Activated T-helper 1 cell treated with anti-CD3 and anti-CD28 coated beads, Interleukin-12 subunit alpha, Interleukin-12 subunit beta, Interleukin-2, Interleukin-4 antibody, amounts not matched to agents 30 ng/mL and 10 ng/mL and 1 ng/mL, durations not matched to agents 14 hours and 24 hours and 36 hours (primary cell): ENCODE data around the gene KIF5C. TPM values are rescaled to one million over a fixed set of nuclear protein-coding genes. Genes with fewer than 3 reads are reported as not detected.

Experiments
- DNase-seq: peaks from one replicate; pipeline ENCODE4 v3.0.0; 2021; ENCODE audit warnings: low spot score
- H3K27ac Mint-ChIP-seq: one replicate; pipeline ENCODE4 v1.8.0; 2021; ENCODE audit warnings: mild to moderate bottlenecking, mixed read lengths
- H3K27me3 Mint-ChIP-seq: one replicate; pipeline ENCODE4 v1.8.0; 2022; ENCODE audit warnings: mild to moderate bottlenecking, moderate library complexity, mixed read lengths; ENCODE audit not compliant: insufficient read depth
- H3K36me3 Mint-ChIP-seq: one replicate; pipeline ENCODE4 v1.8.0; 2021; ENCODE audit warnings: low read depth, mixed read lengths
- H3K4me1 Mint-ChIP-seq: one replicate; pipeline ENCODE4 v1.8.0; 2021; ENCODE audit warnings: low read depth, mixed read lengths
- H3K4me3 Mint-ChIP-seq: one replicate; pipeline ENCODE4 v1.8.0; 2021; ENCODE audit warnings: mild to moderate bottlenecking, moderate library complexity, mixed read lengths
- H3K9me3 Mint-ChIP-seq: one replicate; pipeline ENCODE4 v1.8.0; 2021; ENCODE audit warnings: mixed read lengths
- intact Hi-C: fragments of 100-400 bp; cut with micrococcal nuclease; formaldehyde crosslinking; loops from one replicate; pipeline ENCODE4 v1.15.1; 2024
- total RNA-seq: library from RNA; stranded (reverse); gene quantifications from 2 replicates; pipeline ENCODE4 v1.2.3, GENCODE V29; 2022

Gene KIF5C
- total RNA-seq, 1 donor from 2014 or later, result 17.9 TPM

- Mint-ChIP-seq H3K4me1 (peaks cover 9% of the 10 kb centered on the region), H3K27ac (no peak overlapping the region), H3K27me3 (no peaks in the 10 kb centered on the region), H3K4me3 (no peak overlapping the region), H3K9me3 (peaks cover 19% of the 10 kb centered on the region), H3K36me3 (peaks cover 5% of the 10 kb centered on the region)
- no peak for DNase-seq
- intact Hi-C loops, result no loop called here
These were observed 21.1 kb downstream of the KIF5C start for GRCh38 chr2:148896136-148896535.

DNA sequence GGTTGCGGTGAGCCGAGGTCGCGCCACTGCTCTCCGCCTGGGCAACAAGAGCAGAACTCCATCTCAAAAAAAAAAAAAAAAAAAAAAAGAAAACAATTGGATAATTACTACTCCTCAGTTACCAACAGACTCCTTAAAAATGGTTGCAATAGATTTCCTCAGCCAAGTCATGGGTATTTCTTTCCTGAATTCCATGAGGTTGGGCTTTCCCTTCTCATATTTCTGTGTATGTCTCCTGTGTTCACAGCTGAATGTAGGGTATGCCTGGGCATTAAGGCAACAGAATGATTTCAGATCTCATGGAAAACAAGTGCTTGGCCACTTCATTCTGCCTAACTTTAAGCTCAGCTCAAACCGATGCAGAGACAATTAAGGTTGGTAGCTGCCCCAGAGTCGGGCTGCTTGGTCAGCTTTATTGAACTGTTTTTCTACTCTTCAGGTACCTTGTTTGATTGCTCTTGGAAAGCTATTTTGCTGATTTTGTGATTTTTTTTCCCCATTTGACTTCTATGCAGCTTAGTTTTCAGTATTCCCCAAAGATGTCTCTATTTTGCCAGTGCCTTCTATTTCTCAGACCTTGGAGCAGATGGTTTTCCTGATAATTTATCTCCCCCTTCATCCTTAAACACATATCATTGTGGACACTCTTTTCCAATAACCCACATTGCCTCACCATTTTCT is 24.8 kb downstream of the KIF5C start:
- Mint-ChIP-seq H3K36me3 (no peaks in the 10 kb centered on the region), H3K4me1 (no peaks in the 10 kb centered on the region), H3K27ac (no peak overlapping the region), H3K4me3 (no peak overlapping the region), H3K27me3 (no peaks in the 10 kb centered on the region), H3K9me3 (no peaks in the 10 kb centered on the region)
- no peak for DNase-seq
- intact Hi-C loops, result no loop called here

GRCh38 chr2:148900350-148900837 is 25.4 kb downstream of the KIF5C start:
- Mint-ChIP-seq H3K27ac (no peak overlapping the region), H3K9me3 (no peaks in the 10 kb centered on the region), H3K27me3 (no peaks in the 10 kb centered on the region), H3K36me3 (no peaks in the 10 kb centered on the region), H3K4me3 (no peak overlapping the region), H3K4me1 (no peaks in the 10 kb centered on the region)
- intact Hi-C loops, result no loop called here
- no peak for DNase-seq

- Mint-ChIP-seq H3K27ac (no peak overlapping the region), H3K9me3 (no peaks in the 10 kb centered on the region), H3K27me3 (no peaks in the 10 kb centered on the region), H3K4me1 (no peaks in the 10 kb centered on the region), H3K36me3 (no peaks in the 10 kb centered on the region), H3K4me3 (no peak overlapping the region)
- intact Hi-C loops, result no loop called here
- DNase-seq, result no peak
These were observed 26.1 kb downstream of the KIF5C start for GRCh38 chr2:148901142-148901541.

DNA sequence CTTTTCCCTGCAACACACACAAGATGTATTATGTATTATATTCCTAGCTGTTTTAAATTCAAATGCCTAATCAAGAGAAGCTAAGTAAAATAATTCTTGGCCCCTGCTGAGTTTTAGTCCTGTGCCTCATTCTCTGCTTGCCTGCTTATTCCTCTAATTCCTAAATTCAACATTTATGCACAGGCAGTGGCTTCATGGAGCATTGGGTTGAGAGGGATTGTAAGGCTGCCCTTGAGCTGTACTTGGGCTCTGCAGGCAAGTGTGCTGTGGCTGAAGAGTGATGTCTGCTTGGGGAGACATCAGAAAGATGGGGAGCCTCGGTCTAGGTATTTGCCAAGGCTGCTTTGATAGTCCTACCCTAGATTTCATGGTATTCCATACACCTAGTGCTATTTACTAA is 27.8 kb downstream of the KIF5C start:
- H3K27me3 Mint-ChIP-seq, result no peaks in the 10 kb centered on the region
- no peaks in the 10 kb centered on the region for H3K4me1 Mint-ChIP-seq
- no peaks in the 10 kb centered on the region for H3K36me3 Mint-ChIP-seq
- no peak overlapping the region for H3K27ac Mint-ChIP-seq
- no peaks in the 10 kb centered on the region for H3K9me3 Mint-ChIP-seq
- intact Hi-C loops, result no loop called here
- H3K4me3 Mint-ChIP-seq, result no peak overlapping the region
- DNase-seq, result no peak

DNA sequence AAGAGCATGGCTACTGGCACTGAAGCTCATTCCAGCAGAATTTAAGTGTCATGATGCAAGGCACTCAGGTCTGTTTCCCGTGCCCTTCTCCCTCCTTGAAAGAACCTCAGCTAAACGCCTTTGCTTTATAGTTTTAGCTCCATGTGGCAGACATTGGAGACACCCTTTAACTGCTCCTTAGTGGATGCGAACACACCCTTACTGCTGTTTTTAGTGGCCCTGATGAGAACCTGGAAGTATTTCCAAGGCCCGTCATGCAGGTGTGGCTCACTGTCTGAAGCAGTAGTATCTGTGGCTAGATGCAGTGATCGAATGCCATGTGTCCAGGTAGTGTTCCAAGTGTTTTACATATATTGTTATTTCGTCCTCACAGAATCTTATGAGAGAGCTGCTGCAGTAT is 28.3 kb downstream of the KIF5C start:
- Mint-ChIP-seq H3K27ac (no peak overlapping the region), H3K4me1 (no peaks in the 10 kb centered on the region), H3K27me3 (no peaks in the 10 kb centered on the region), H3K36me3 (no peaks in the 10 kb centered on the region), H3K9me3 (no peaks in the 10 kb centered on the region), H3K4me3 (no peak overlapping the region)
- DNase-seq, result no peak
- intact Hi-C loops, result no loop called here

DNA sequence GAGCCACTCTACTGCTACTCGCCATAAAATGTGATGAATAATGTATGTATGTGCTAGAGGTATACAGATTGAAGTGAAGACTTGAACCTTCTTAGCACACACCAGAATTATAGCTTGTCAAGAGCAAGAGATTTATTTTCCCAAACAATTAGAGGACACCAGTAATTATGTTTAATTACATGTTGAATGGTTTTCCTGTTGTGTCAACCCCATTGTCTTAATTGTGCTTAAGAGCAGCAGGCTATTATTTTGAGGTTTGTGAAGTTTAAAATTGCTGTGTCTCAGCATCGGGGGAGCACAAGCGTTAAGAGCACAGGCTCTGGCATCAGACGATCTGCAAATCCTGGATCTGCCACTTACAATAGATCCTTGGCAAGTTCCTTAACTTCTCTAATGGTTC is 29.0 kb downstream of the KIF5C start:
- Mint-ChIP-seq H3K27ac (no peak overlapping the region), H3K9me3 (no peaks in the 10 kb centered on the region), H3K4me1 (no peaks in the 10 kb centered on the region), H3K4me3 (no peak overlapping the region), H3K36me3 (no peaks in the 10 kb centered on the region), H3K27me3 (no peaks in the 10 kb centered on the region)
- DNase-seq, result no peak
- intact Hi-C loops, result no loop called here

GRCh38 chr2:148906124-148906523 is 31.1 kb downstream of the KIF5C start:
- H3K4me3 Mint-ChIP-seq, result no peak overlapping the region
- no peaks in the 10 kb centered on the region for H3K27me3 Mint-ChIP-seq
- H3K36me3 Mint-ChIP-seq, result no peaks in the 10 kb centered on the region
- no peak overlapping the region for H3K27ac Mint-ChIP-seq
- no peak for DNase-seq
- intact Hi-C loops, result no loop called here
- H3K4me1 Mint-ChIP-seq, result no peaks in the 10 kb centered on the region
- no peaks in the 10 kb centered on the region for H3K9me3 Mint-ChIP-seq

DNA sequence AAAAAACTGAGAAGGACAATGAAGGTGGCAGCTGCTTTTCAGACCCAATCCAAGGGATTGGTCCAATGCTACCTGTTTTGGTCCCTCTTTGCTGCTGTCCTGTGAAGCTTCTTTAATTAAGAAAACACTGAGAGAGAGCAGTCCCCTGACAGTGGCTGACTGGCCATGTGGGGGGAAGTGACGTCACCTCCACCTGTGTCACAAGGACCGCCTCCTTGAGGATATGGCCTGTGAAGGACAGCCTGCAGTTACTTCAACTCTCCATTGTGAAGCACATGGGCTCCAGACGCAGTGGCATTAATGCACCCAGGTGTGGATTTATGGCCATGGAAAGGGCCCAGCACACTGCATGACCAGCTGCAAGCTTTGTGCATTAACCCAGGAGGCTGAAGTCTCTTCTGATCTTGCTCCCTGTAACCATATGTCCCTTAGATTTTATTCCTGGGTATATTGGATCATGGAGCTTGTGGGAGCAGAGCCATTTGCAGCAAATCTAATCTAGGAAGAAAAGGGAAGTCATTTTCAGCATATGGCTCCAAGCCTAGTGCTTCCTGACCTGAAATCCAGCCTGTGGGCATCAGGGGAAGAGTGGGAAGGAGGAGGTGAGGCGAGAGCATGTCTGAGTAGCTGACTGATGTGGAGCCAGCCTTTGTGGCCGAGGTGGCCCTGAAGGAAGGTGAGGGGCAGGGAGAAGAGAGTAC is 32.2 kb downstream of the KIF5C start:
- Mint-ChIP-seq H3K36me3 (no peaks in the 10 kb centered on the region), H3K27me3 (peaks cover 2% of the 10 kb centered on the region), H3K9me3 (no peaks in the 10 kb centered on the region), H3K27ac (no peak overlapping the region), H3K4me1 (no peaks in the 10 kb centered on the region), H3K4me3 (no peak overlapping the region)
- intact Hi-C loops, result no loop called here
- no peak for DNase-seq

DNA sequence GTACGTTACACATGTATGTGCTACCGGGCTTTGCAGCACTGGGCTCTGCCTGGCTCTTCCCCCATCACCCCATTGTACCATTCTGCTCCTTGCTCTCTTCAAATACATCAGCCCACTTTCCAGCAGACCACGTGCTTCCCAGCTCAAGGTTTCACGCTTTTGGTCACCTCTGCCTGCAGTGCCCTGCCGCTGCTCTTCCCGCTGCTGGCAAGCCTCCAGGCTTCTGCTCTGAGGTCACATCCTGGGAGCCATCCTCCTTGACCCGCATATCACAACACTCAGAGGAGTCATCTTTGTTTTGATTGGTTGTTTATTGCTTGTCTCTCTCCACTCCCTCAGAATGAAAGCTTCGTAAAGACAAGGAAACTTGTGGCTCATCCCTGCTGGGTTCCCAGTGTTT is 34.1 kb downstream of the KIF5C start:
- Mint-ChIP-seq H3K36me3 (no peaks in the 10 kb centered on the region), H3K9me3 (no peaks in the 10 kb centered on the region), H3K4me1 (no peaks in the 10 kb centered on the region), H3K27me3 (peaks cover 2% of the 10 kb centered on the region), H3K4me3 (no peak overlapping the region), H3K27ac (no peak overlapping the region)
- intact Hi-C loops, result no loop called here
- no peak for DNase-seq

GRCh38 chr2:148913061-148913460 is 38.0 kb downstream of the KIF5C start:
- DNase-seq, result no peak
- H3K27me3 Mint-ChIP-seq, result peaks cover 2% of the 10 kb centered on the region
- intact Hi-C loops, result no loop called here
- peaks cover 3% of the 10 kb centered on the region for H3K9me3 Mint-ChIP-seq
- H3K4me1 Mint-ChIP-seq, result peaks cover 10% of the 10 kb centered on the region
- peaks cover 4% of the 10 kb centered on the region for H3K36me3 Mint-ChIP-seq
- no peak overlapping the region for H3K27ac Mint-ChIP-seq
- H3K4me3 Mint-ChIP-seq, result no peak overlapping the region

DNA sequence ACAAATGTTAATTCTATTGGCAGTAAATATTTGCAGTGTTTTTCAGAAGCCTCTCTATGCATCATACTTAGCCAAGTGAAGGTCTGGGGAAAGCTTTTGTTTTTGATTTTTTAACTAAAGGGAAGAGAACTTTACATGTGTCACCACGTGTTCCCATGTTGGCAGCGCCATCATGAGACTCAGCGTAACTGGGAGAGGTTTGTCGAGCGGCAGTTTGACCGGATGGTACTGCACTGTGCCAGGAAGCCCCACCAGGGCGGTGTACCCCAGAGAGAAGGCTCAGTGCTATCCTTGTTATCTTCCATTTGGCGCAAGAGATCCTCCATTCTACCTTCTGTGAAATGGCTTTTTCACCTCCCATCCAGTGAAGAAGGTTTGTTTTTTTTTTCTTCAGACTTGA is 38.5 kb downstream of the KIF5C start:
- intact Hi-C loops, result no loop called here
- peaks cover 7% of the 10 kb centered on the region for H3K9me3 Mint-ChIP-seq
- peaks cover 2% of the 10 kb centered on the region for H3K27me3 Mint-ChIP-seq
- H3K27ac Mint-ChIP-seq, result no peak overlapping the region
- peaks cover 10% of the 10 kb centered on the region for H3K4me1 Mint-ChIP-seq
- DNase-seq, result no peak
- H3K36me3 Mint-ChIP-seq, result peaks cover 7% of the 10 kb centered on the region
- no peak overlapping the region for H3K4me3 Mint-ChIP-seq

DNA sequence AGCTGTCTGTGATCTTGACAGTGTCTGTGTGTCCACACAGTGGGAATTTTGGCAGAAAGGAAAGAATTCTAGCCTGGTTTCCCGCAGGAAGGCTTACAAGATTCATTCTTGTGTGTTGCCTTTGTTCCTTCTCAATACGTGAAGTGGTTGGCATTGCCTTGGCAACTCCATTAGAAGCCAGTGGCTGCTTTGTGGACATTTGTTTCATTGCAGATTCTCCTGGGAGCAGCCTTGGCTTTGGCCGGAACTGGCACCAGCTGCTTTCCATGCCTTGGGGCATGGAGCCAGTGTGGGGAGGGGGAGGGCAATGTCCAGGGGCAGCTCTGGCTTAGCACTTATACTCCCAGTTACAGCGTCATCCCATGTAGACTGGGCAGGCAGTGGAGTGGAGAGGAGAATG is 39.4 kb downstream of the KIF5C start:
- Mint-ChIP-seq H3K36me3 (peaks cover 12% of the 10 kb centered on the region), H3K27ac (no peak overlapping the region), H3K27me3 (peaks cover 2% of the 10 kb centered on the region), H3K9me3 (peaks cover 13% of the 10 kb centered on the region), H3K4me1 (peaks cover 10% of the 10 kb centered on the region), H3K4me3 (no peak overlapping the region)
- intact Hi-C loops, result no loop called here
- DNase-seq, result no peak
